Measurements from ENCODE around the gene MEX3A.

MEX3A gene

GRCh38 chr1:156090840-156091188, 8.5 kb upstream of the MEX3A start:
- H3K36me3 ChIP-seq, result peaks cover 63% of the 10 kb centered on the region
- H3K9me3 ChIP-seq (ENCODE audit: severe bottlenecking), result no peaks in the 10 kb centered on the region

GRCh38 chr1:156090138-156090839, 8.0 kb upstream of the MEX3A start:
- Histone ChIP-seq H3K9me3 (ENCODE audit: severe bottlenecking) (no peaks in the 10 kb centered on the region), H3K4me3 (ENCODE audit: low read depth, low read length) (no peak overlapping the region), H3K27me3 (ENCODE audit: insufficient read depth, low read depth, severe bottlenecking) (no peaks in the 10 kb centered on the region), H3K36me3 (peaks cover 64% of the 10 kb centered on the region), H3K27ac (peak overlapping the region; percentile 81)
- no peak for TF ChIP-seq CTCF (IDR thresholded peaks at IDR 0.05; ENCODE audit: low read depth, low read length)
- no peak for DNase-seq

More at GRCh38 chr1:156090840-156091188, 8.5 kb upstream of the MEX3A start:
- TF ChIP-seq CTCF (IDR thresholded peaks at IDR 0.05; ENCODE audit: low read depth, low read length), result peak; percentile 98
- Histone ChIP-seq H3K27me3 (ENCODE audit: insufficient read depth, low read depth, severe bottlenecking) (no peaks in the 10 kb centered on the region), H3K4me3 (ENCODE audit: low read depth, low read length) (no peak overlapping the region), H3K27ac (peak overlapping the region; percentile 81)
- DNase-seq, result peak; percentile 96

- TF ChIP-seq CTCF (IDR thresholded peaks at IDR 0.05; ENCODE audit: low read depth, low read length), result no peak
- Histone ChIP-seq H3K4me3 (ENCODE audit: low read depth, low read length) (no peak overlapping the region), H3K27me3 (ENCODE audit: insufficient read depth, low read depth, severe bottlenecking) (no peaks in the 10 kb centered on the region), H3K27ac (peak overlapping the region; percentile 81), H3K36me3 (peaks cover 67% of the 10 kb centered on the region), H3K9me3 (ENCODE audit: severe bottlenecking) (no peaks in the 10 kb centered on the region)
- peak; percentile 89 for DNase-seq
These were observed 7.4 kb upstream of the MEX3A start for GRCh38 chr1:156089704-156090103.

- DNase-seq, result no peak
- Histone ChIP-seq H3K27ac (peak overlapping the region; percentile 52), H3K9me3 (ENCODE audit: severe bottlenecking) (no peaks in the 10 kb centered on the region), H3K36me3 (peaks cover 42% of the 10 kb centered on the region), H3K27me3 (ENCODE audit: insufficient read depth, low read depth, severe bottlenecking) (no peaks in the 10 kb centered on the region), H3K4me3 (ENCODE audit: low read depth, low read length) (no peak overlapping the region)
- no peak for TF ChIP-seq CTCF (IDR thresholded peaks at IDR 0.05; ENCODE audit: low read depth, low read length)
These were observed 4.0 kb upstream of the MEX3A start for GRCh38 chr1:156086256-156086662.

- Histone ChIP-seq H3K4me3 (ENCODE audit: low read depth, low read length) (peak overlapping the region; percentile 70), H3K9me3 (ENCODE audit: severe bottlenecking) (no peaks in the 10 kb centered on the region), H3K27ac (peak overlapping the region; percentile 89), H3K27me3 (ENCODE audit: insufficient read depth, low read depth, severe bottlenecking) (no peaks in the 10 kb centered on the region), H3K36me3 (peaks cover 39% of the 10 kb centered on the region)
- TF ChIP-seq CTCF (IDR thresholded peaks at IDR 0.05; ENCODE audit: low read depth, low read length), result no peak
- DNase-seq, result no peak
These were observed 1.8 kb upstream of the MEX3A start for GRCh38 chr1:156083800-156084790.

Measured in WERI-Rb-1 (cell line).